K562 (cell line): ENCODE measurements around the gene SPTLC2.

ENCODE experiments used
- KLF10 ChIP-seq: fragments of 250-450 bp; sonication (Bioruptor Pico); IDR thresholded peaks from 2 replicates; pipeline ENCODE4 v1.6.1; 2021; ENCODE audit warnings: matching md5 sums
- POLR2AphosphoS5 ChIP-seq: IDR thresholded peaks from 2 replicates; pipeline ENCODE4 v1.6.1; 2011; ENCODE audit warnings: mild to moderate bottlenecking, low read depth, low read length, moderate library complexity; ENCODE audit not compliant: control insufficient read depth, insufficient read depth
- TF ChIP-seq, protein P1 (sequence below), 3 experiments: IDR thresholded peaks in 2 of 3; conservative IDR thresholded peaks in 1 of 3; 2 replicates each; pipeline ENCODE4 v1.5.1; 2011 to 2012; ENCODE audit warnings: low read length in 3 of 3, mild to moderate bottlenecking in 3 of 3, control low read depth in 2 of 3, improper control_type of control experiment in 1 of 3, inconsistent platforms in 1 of 3, low read depth in 1 of 3, mixed read lengths in 1 of 3, moderate library complexity in 1 of 3; ENCODE audit not compliant: insufficient read depth in 2 of 3

DNA sequence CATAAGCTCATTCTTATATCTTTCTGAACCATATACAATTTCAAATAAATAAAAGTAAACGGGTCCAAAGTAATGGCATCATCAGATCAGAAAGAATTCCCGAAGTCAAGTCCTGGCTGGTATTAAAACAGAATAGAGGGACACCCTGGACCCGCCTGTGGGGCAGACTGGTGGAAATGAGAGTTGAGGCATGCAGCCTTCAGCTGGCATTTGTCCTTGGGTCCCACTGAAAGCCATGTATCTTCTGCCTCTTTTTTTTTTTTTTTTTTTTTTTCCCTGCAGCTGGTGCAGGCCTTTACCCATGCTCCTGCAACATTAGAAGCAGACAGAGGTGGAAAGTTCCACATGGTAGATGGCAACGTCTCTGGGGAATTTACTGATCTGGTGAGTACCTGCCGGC, 148.6 kb downstream of the SPTLC2 start:
- TF ChIP-seq POLR2AphosphoS5, result no peak
- TF ChIP-seq, protein P1, sequence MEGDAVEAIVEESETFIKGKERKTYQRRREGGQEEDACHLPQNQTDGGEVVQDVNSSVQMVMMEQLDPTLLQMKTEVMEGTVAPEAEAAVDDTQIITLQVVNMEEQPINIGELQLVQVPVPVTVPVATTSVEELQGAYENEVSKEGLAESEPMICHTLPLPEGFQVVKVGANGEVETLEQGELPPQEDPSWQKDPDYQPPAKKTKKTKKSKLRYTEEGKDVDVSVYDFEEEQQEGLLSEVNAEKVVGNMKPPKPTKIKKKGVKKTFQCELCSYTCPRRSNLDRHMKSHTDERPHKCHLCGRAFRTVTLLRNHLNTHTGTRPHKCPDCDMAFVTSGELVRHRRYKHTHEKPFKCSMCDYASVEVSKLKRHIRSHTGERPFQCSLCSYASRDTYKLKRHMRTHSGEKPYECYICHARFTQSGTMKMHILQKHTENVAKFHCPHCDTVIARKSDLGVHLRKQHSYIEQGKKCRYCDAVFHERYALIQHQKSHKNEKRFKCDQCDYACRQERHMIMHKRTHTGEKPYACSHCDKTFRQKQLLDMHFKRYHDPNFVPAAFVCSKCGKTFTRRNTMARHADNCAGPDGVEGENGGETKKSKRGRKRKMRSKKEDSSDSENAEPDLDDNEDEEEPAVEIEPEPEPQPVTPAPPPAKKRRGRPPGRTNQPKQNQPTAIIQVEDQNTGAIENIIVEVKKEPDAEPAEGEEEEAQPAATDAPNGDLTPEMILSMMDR (IDR thresholded peaks at IDR 0.05 in 2 of 3, conservative IDR thresholded peaks at IDR 0.05 in 1 of 3; ENCODE audit: insufficient read depth in 2 of 3, low read depth in 1 of 3, low read length in 3 of 3), result no peak
- no peak for TF ChIP-seq KLF10 (CRISPR knock-in tag)
